T-helper 9 cell (primary cell): Measurements from ENCODE around the gene GPR27.

Experiments
- DNase-seq: peaks from one replicate; pipeline ENCODE4 v3.0.0-alpha.2; 2020

The GPR27 gene

GRCh38 chr3:71786551-71786950 lies 32.9 kb downstream of the GPR27 start:
- DNase-seq: no peak

GRCh38 chr3:71787851-71788405 lies 34.3 kb downstream of the GPR27 start:
- no peak for DNase-seq

GRCh38 chr3:71789922-71790321 lies 36.3 kb downstream of the GPR27 start:
- no peak for DNase-seq

- no peak for DNase-seq
Measured at GRCh38 chr3:71791634-71792033, 38.0 kb downstream of the GPR27 start.

GRCh38 chr3:71796290-71796689 lies 42.6 kb downstream of the GPR27 start:
- no peak for DNase-seq

- DNase-seq: no peak
Measured at GRCh38 chr3:71797455-71797854, 43.8 kb downstream of the GPR27 start.

GRCh38 chr3:71800023-71800422 lies 46.4 kb downstream of the GPR27 start:
- DNase-seq: no peak

- no peak for DNase-seq
Measured at GRCh38 chr3:71801986-71802385, 48.3 kb downstream of the GPR27 start.

GRCh38 chr3:71803248-71803647 lies 49.6 kb downstream of the GPR27 start:
- DNase-seq: no peak

GRCh38 chr3:71805199-71805598 lies 51.5 kb downstream of the GPR27 start:
- no peak for DNase-seq

- no peak for DNase-seq
Measured at GRCh38 chr3:71805691-71806090, 52.0 kb downstream of the GPR27 start.
